IMR-90 (cell line): ENCODE results near the gene RIMS1.

ENCODE experiments used
- CHD1 ChIP-seq: IDR thresholded peaks from 2 replicates; pipeline ENCODE4 v1.6.1; 2012; ENCODE audit warnings: low read depth, low read length, improper control_type of control experiment
- CTCF ChIP-seq: conservative IDR thresholded peaks from 2 replicates; pipeline ENCODE4 v1.5.1; 2012; ENCODE audit warnings: mild to moderate bottlenecking, low read depth, low read length, improper control_type of control experiment
- MAFK ChIP-seq: IDR thresholded peaks from 2 replicates; pipeline ENCODE4 v1.6.1; 2012; ENCODE audit warnings: low read depth, low read length, improper control_type of control experiment
- POLR2A ChIP-seq: IDR thresholded peaks from 2 replicates; pipeline ENCODE4 v1.6.1; 2012; ENCODE audit warnings: mild to moderate bottlenecking, low read depth, low read length
- RCOR1 ChIP-seq: IDR thresholded peaks from 2 replicates; pipeline ENCODE4 v1.6.1; 2012; ENCODE audit warnings: mild to moderate bottlenecking, low read length, improper control_type of control experiment; ENCODE audit not compliant: insufficient replicate concordance
- SMC3 ChIP-seq: fragments of 150-350 bp; IDR thresholded peaks from 2 replicates; pipeline ENCODE4 v1.6.1; 2016; ENCODE audit warnings: low read depth, mild to moderate bottlenecking, antibody characterized with exemption, low read length, moderate library complexity

GRCh38 chr6:72410769-72411168 lies 524.4 kb downstream of the RIMS1 start:
- TF ChIP-seq RCOR1 (no peak), CTCF (no peak), POLR2A (no peak), CHD1 (no peak), MAFK (no peak), SMC3 (no peak)
